RWPE1 (cell line): ENCODE data around the gene LAMA3.
A peak's percentile ranks its signal among the peaks of the same experiment; 100 is the strongest.

Experiments used
- CTCF ChIA-PET: fragments of 350-600 bp; sonication (Branson Sonifier 250); formaldehyde crosslinking; extraction: SDS; loops from one replicate; lab custom pipeline; 2021; lab: Yijun Ruan, JAX
- POLR2A ChIA-PET: fragments of 400-600 bp; formaldehyde crosslinking; extraction: SDS; loops from one replicate; lab custom pipeline; 2020; ENCODE audit warnings: antibody characterized with exemption; ENCODE audit not compliant: low non-redundant PET; lab: Yijun Ruan, JAX
- DNase-seq: peaks from one replicate; pipeline ENCODE4 v3.0.0; 2012; ENCODE audit warnings: low spot score
- H3K27ac ChIP-seq: fragments of 450-650 bp; 2 replicates; pipeline ENCODE4 v1.5.1; 2017
- TF ChIP-seq, protein P1 (sequence below): fragments of 450-650 bp; conservative IDR thresholded peaks from 2 replicates; pipeline ENCODE4 v1.5.1; 2017; ENCODE audit warnings: low read depth, mild to moderate bottlenecking

The LAMA3 gene

DNA sequence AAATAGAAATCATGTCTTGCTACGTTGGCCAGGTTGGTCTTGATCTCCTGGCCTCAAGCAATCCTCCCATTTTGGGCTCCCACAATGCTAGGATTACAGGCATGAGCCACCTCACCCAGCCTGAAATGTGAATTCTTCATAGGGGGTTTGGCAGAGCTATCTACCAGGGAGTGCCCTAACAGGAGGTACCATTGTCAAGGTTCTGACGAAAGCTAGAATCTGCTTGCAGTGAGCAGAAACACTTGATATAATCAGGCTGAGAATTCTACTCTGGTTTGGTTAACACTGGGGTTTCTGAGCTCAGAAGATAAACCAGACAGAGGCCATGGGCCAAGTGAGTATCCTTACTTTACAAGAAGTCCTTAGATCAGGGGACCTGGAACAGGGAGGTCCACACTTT is 7.2 kb upstream of the LAMA3 start:
- POLR2A ChIA-PET: no interaction called here
- CTCF ChIA-PET: interaction anchor here (1.0 kb wide), 1 partner anchor 21 kb away, joined by 3 read pairs; no protein-coding TSS in a partner anchor
- H3K27ac ChIP-seq: no peak overlapping the region
- TF ChIP-seq, protein P1, sequence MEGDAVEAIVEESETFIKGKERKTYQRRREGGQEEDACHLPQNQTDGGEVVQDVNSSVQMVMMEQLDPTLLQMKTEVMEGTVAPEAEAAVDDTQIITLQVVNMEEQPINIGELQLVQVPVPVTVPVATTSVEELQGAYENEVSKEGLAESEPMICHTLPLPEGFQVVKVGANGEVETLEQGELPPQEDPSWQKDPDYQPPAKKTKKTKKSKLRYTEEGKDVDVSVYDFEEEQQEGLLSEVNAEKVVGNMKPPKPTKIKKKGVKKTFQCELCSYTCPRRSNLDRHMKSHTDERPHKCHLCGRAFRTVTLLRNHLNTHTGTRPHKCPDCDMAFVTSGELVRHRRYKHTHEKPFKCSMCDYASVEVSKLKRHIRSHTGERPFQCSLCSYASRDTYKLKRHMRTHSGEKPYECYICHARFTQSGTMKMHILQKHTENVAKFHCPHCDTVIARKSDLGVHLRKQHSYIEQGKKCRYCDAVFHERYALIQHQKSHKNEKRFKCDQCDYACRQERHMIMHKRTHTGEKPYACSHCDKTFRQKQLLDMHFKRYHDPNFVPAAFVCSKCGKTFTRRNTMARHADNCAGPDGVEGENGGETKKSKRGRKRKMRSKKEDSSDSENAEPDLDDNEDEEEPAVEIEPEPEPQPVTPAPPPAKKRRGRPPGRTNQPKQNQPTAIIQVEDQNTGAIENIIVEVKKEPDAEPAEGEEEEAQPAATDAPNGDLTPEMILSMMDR: no peak
- no peak for DNase-seq

DNA sequence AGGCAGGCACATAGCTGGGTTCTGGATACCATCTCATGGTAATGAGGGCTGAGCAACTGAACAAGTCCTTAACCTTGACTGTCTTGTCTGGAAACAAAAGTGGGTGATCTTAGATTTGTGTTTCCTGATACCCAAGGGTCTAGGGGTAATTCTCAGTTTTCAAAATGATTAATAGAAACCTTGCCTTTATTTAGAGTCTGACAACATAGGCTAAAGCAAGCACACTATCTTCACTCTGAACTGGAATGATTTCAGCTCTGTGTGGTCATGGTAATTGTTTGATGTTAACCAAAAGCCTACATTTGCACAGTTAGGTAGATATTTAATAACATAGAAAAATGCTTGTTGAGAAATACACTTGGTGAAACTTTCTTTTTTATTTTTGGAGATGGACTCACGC is 6.8 kb upstream of the LAMA3 start:
- DNase-seq: no peak
- POLR2A ChIA-PET: no interaction called here
- H3K27ac ChIP-seq: no peak overlapping the region
- CTCF ChIA-PET: interaction anchor here (1.0 kb wide), 1 partner anchor 20 kb away, joined by 3 read pairs; no protein-coding TSS in a partner anchor
- TF ChIP-seq, protein P1: no peak

DNA sequence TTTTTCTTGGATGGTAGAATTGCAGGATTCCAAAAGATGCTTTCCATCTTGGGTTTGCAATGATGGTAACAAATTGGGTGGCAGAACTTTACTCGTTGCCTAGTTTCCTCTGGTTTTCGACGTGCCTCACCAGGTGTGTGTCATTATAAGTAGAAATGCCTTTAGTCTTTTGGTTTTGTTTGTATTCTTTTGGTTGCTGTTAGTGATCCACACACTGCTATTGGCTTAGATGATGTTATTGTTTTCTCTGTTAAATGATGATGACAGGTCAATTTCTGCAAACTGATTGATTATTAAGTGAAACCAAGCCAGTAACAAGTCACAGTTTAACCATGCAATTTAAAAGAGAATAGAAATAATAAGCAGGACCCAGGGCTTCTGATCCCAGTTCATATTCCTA is 6.1 kb upstream of the LAMA3 start:
- TF ChIP-seq, protein P1: no peak
- H3K27ac ChIP-seq: no peak overlapping the region
- DNase-seq: no peak
- ChIA-PET CTCF (interaction anchor here (0.6 kb wide), 1 partner anchor 48 kb away, joined by 6 read pairs; no protein-coding TSS in a partner anchor), POLR2A (no interaction called here)

DNA sequence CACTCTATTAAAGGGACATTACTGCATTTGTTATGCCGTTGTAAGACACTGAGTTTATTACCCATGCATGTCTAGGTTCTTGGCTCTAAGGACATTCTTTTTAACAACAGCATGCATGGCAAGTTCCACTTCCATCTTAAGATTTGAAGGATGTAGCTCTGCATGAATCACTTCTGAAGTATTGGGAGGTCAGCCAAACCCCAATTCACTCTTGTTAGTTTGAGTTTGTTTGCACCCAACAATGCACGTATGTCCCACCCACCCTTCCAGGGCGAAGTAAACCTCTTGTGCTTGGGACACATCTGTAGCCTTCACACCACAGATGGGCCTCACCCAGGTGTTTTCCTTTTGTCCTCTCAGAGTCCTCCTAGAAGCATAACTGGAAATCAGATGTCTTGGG is 5.6 kb upstream of the LAMA3 start:
- no peak overlapping the region for H3K27ac ChIP-seq
- CTCF ChIA-PET: interaction anchor here (0.6 kb wide), 1 partner anchor 48 kb away, joined by 6 read pairs; no protein-coding TSS in a partner anchor
- DNase-seq: no peak
- POLR2A ChIA-PET: no interaction called here
- TF ChIP-seq, protein P1: no peak

DNA sequence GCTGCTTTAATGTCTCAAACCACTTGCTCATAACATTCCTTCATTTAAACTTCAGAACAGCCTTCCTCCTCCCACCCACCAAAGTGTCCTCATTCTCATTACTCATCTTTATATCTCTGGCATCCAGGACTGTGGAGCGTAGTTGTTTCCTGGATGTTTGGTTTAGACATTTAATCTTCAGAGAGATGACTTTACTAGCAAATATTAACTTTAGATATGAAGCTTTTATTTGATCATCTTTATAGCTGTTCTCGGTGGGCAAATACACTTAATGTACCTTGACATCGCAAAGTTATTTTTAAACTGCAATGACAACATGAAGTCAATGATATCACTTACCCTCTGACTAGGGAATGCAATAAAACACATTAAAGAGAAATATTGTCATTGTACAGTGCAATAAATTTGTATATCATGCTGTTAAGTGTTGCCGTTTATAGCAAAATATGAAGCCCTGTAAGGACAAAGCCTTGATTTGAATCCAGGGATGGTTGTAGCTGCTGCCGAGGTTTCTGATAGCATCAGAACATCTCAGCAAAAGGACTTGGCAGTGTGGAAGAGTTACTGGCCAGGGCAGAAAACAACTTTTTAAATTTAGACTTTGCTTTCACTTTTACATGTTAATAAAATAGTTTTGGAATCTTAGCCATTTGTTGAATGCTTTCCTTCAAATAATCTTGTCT is 4.6 kb upstream of the LAMA3 start:
- DNase-seq: no peak
- CTCF ChIA-PET: no interaction called here
- no peak overlapping the region for H3K27ac ChIP-seq
- TF ChIP-seq, protein P1: no peak
- POLR2A ChIA-PET: no interaction called here

DNA sequence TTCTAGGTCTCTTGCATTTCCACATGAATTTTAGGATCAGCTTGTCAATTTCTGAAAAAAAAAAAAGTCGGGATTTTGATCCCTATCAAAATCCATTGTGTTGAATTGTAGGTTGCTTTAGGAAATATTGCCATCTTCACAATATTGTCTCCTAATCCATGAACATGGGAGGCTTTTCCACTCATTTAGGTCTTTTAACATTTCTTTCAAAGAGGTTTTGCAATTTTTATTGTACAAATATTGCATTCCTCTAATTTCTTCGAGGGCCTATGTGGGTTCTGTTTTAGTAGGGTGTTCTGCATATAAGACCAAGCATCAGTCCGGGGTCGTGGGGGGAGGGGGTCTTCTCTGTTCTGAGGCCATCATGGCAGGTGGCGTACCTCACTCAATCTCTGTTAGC is 725 bp upstream of the LAMA3 start:
- POLR2A ChIA-PET: no interaction called here
- DNase-seq: no peak
- peak overlapping the region; percentile 88 for H3K27ac ChIP-seq
- TF ChIP-seq, protein P1: no peak
- CTCF ChIA-PET: interaction anchor here (0.9 kb wide), 1 partner anchor 15 kb away, joined by 3 read pairs; no protein-coding TSS in a partner anchor
